Kasumi-1 (cell line): ENCODE data around the gene CACNB2.
A peak's percentile ranks its signal among the peaks of the same experiment; 100 is the strongest.
"Not testable (repeated sequence)": the region's sequence is repeated elsewhere in the genome, so short reads cannot be mapped to it uniquely, and the experiment has no call there.

Experiments
- DNase-seq, 2 experiments: peaks; one replicate each; lab custom pipeline; 2025; lab: John Stamatoyannopoulos, UW

The CACNB2 gene

GRCh38 chr10:18570386-18570785, 430.2 kb downstream of the CACNB2 start:
- not testable (repeated sequence) for DNase-seq

DNA sequence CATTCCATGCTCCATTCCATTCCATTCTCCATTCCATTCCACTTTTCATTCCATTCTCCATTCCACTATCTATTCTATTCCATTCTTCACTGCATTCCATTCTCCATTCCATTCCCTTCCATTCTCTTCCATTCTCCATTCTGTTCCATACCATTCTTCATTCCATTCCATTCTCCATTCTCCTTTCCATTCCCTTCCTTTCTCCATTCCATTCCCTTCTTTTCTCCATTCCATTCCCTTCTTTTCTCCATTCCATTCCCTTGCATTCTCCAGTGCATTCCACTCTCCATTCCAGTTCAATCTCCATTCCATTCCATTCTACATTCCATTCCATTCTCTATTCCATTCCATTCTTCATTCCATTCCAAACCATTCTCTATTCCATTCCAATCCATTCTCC, 430.9 kb downstream of the CACNB2 start:
- no peak for DNase-seq

- no peak for DNase-seq
These were observed 431.6 kb downstream of the CACNB2 start for GRCh38 chr10:18571780-18572179.

DNA sequence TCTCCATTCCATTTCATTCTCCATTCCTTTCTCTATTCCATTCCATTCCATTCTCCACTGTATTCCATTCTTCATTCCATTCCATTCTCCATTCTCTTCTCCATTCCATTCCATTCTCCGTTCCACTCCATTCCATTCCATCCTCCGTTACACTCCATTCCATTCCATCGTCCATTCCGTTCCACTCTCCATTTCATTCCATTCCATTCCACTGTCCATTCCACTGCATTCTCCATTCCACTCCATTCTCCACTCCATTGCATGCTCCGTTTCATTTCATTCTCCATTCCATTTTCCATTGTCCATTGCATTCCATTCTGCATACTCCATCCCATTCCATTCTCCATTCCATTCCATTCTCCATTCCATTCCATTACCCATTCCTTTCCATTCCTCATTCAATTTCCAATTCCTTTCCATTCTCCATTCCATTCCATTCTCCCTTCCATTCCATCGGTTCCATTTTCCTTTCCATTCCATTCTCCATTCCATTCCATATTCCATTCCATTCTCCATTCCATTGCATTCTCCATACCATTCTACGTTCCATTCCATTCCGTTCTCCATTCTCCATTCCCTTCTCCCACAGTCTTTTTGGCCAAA, 432.8 kb downstream of the CACNB2 start:
- DNase-seq, result no peak

DNA sequence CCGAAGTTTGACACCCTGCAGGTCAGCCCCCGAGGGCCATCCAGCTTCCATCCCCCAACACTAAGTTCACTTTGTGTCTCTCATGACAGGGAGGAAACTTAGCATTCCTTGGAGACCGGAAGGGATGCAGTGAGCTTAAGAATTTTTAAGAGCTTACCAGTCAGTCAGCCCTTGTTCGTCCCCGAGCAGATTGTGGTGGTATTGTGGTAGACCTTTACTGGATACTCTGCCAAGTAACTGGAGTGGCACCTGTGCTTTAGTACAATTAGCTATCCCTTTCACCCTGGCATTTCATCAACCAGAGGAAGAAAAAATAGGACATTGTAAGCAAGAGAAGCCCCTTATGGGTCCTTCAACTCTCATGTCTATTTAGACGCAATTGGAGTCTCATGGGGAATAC, 436.4 kb downstream of the CACNB2 start:
- DNase-seq, result no peak

DNA sequence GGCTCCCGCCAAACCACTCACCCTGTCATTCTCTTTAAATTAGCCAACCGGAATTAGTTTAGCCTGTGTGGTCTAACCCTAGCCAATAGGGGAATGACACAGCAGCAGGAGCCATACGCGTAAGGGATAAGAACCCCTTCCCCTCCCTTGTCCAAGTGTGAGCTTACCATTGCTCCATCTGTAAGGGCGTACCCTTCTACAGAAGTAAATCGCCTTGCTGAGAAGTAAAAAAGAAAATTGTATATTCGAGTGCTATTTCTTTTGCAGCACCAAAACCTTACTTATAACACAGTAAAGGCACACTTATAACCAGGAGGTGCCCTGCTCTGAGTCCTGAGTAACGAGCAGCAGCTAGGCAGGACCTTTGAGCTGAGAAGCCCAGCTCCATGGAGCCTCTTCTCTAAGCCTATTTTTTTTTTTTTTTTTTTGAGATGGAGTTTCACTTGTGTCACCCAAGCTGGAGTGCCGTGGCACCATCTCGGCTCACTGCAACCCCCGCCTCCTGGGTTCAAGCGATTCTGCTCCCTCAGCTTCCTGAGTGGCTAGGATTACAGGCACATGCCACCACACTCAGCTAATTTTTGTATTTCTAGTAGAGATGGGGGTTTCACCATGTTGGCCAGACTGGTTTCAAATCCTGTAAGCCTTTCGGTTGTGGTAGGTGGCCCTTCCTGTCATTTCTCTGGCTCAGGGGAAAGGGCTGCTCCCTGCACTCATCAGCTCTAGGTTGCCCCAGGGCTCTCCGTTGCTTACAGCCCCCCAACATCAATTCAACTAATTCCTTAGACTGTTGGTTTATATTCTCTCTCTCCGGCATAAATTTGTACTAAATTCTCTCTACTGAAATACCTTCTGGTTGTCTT, 437.8 kb downstream of the CACNB2 start:
- DNase-seq, result no peak

GRCh38 chr10:18582803-18583202, 442.6 kb downstream of the CACNB2 start:
- DNase-seq, result peak; percentile 75 to 84

GRCh38 chr10:18583575-18584270, 443.5 kb downstream of the CACNB2 start:
- DNase-seq, result peak; percentile 73 to 89

DNA sequence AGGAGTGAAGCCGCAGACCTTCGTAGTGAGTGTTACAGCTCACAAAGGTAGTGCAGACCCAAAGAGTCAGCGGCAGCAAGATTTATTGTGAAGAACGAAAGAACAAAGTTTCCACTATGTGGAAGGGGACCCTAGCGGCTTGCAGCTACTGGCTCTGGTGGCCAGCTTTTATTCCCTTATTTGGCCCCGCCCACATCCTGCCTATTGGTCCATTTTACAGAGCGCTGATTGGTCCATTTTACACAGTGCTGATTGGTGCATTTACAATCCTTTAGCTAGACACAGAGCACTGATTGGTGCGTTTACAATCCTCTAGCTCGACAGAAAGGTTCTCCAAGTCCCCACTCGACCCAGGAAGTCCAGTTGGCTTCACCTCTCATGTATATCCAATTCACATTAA, 446.4 kb downstream of the CACNB2 start:
- DNase-seq, result not testable (repeated sequence)

DNA sequence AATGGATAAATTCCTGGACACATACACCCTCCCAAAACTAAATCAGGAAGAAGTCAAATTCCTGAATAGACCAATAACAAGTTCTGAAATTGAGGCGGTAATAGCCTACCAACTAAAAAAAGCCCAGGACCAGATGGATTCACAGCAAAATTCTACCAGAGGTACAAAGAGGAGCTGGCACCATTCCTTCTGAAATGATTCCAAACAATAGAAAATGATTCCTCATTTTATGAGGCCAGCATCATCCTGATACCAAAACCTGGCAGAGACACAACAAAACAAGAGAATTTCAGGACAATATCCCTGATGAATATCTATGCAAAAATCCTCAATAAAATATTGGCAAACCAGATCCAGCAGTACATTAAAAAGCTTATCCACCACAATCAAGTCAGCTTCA, 450.9 kb downstream of the CACNB2 start:
- DNase-seq, result not testable (repeated sequence)
